NCI-H128 (cell line): ENCODE results near the gene CMPK1.
"Not testable (repeated sequence)": the region's sequence is repeated elsewhere in the genome, so short reads cannot be mapped to it uniquely, and the experiment has no call there.

Experiments used
- DNase-seq: peaks from one replicate; lab custom pipeline; 2025; ENCODE audit not compliant: unreplicated experiment; lab: John Stamatoyannopoulos, UW

CMPK1 gene

DNA sequence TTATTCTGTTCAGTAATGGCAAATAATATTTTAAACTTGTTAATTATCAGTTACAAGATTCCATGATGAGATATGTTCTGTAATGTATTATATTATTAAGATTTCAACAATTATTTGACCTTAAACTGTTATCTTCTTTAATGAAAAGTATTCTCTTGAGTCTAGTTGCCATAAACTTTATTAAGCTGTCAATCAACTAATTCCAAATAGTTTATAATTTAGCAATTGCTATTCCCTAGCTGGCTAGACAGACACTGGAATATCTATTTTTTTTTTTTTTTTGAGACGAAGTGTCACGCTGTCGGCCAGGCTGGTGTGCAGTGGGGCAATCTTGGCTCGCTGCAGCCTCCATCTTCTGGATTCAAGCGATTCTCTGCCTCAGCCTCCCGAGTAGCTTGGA is 3.8 kb downstream of the CMPK1 start:
- DNase-seq, result no peak

DNA sequence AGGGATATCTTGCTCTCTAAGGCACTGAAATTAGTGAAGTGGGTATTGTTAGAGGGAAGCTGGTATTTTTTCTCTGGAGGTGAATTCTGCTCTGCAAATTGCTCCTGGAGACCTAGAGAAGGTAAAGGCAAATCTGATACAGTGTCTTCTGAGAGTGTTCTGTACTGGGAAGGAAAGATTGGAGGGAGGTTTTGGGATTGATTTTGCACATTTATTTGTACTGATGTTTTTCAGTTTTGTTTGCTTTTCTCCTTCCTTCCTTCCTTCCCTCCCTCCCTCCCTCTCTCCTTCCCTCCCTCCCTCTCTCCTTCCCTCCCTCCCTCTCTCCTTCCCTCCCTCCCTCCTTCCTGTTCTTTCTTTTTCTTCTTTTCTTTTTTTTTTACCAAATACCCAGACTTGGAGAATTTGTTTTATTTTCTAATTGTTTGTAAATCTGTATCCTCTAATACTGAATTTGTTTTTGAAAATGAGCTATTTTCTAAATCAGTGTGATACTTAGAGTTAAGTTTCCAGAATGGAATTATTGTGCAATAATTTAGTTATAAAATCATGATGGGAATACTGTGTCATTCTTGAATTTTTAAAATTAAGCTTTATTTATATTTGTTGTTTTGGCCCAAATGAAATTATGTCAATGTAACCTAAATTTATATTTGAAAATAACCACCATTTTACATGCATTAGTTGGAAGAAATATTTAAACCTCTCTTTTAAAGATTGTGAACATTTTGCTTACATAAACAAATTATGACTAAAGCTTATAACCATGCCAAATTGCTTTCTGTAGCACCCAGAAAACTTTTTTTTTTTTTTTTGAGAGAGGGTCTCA is 4.9 kb downstream of the CMPK1 start:
- no peak for DNase-seq

DNA sequence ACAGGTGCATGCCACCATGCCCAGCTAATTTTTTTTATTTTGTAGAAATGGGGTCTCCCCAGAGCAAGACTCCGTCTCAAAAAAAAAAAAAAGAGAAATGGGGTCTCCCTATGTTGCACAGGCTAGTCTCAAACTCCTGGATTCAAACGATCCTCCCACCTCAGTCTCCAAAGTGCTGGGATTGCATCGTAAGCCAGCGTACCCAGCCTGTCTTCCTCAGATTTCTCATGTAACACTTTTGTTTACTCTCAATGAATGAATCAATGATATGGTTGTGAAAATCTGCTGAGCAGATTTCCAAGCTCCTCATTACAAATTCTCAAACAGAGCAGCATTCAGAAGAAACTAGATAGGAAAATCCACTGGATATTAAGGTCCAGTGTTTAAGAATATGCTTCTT is 6.6 kb downstream of the CMPK1 start:
- no peak for DNase-seq

DNA sequence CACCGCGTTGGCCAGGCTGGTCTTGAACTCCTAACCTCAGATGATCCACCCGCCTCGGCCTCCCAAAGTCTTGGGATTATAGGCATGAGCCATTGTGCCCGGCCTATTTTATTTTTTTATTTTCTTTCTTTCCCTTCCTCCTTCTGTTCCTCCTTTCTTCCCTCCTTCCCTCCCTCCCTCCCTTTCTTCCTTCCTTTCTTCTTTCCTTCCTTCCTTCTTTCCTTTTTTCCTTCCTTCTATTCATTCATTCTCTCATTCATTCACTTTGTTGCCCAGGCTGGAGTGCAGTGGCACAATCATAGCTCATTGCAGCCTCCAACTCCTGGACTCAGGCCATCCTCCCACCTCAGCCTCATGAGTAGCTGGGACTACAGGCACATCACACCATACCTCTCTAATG is 13.4 kb downstream of the CMPK1 start:
- not testable (repeated sequence) for DNase-seq

DNA sequence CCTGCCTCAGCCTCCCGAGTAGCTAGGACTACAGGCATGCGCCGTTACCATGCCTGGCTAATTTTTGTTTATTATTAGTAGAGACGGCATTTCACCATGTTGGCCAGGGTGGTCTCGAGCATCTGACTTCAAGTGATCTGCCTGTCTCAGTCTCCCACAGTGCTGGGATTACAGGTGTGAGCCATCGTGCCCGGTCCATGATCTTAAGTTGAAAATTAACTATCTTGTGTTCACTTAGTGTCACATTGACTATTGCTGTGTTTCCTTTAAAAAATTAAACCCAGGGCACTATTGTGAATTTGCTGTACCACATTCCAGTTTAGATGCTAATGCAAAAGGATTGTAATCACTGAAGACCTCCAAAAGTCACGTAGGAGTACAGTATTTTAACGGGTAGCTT is 14.1 kb downstream of the CMPK1 start:
- no peak for DNase-seq

DNA sequence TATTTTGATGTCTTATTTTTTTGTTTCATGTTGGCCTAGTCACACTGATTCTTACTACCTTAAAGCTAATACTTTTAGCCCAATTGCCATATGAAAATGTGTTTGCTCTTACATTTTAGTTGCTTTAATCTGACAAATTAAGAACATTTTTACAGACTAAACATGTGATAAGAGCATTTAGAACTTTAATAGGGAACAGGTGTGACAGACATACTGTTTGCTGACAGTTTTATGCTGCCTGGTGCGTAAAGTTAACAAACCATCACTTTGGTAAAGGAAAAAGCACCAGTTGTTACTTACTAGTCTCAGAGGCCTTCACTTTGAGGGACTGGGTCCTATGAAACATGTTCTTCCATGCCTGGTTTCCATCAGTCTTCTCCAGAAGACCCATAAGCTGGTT is 14.7 kb downstream of the CMPK1 start:
- DNase-seq, result no peak

DNA sequence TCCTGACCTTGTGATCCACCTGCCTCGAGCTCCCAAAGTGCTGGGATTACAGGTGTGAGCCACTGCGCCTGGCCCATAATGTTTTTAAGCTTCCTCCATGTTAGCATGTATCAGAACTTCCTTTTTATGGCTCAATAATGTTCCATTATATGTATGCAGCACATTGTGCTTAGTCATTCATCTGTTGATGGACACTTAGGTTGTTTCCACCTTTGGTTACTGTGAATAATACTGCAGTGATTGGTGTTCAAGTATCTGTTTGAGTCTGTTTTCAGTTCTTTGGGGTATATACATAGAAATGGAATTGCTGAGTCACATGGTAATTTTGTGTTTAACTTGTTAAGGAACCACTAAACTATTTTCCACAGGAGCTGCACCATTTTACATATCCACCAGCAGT is 17.7 kb downstream of the CMPK1 start:
- no peak for DNase-seq

DNA sequence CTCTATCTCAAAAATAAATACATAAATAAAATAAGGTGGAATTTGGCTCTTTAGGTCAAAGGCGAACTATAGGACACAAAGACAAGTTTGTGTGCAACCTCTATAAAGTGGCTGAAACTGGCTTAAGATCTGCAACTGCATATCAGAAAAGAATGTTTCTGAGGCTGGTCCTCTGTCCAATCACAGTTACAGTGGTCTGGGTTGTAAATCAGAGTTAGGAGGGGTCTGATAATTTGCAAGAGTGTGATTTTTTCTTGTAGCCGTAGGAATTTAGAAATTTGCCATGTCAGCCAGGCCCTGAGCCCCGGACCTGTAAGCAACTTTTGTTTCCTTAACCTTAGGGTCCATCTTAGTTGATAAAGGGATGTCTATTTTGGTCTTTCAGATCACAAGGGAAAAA is 27.8 kb downstream of the CMPK1 start:
- DNase-seq, result no peak

DNA sequence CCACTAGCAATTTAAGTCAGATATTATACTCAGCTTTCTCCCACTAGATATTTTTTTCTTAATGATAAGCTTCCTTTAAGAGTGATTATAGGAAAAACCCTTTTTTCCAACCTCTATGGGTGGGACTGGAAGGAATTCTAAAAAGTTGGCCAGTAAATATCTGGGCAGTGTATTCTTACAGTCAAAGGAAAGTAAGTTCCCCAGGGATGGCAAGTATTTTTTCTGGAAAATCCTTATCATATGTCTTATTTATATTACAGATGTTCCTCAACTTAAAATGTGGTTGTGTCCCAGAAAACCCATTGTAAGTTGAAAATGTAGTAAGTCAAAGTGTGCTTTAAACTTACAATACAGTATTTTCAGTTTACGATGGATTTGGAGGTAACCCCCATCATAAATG is 29.2 kb downstream of the CMPK1 start:
- no peak for DNase-seq

DNA sequence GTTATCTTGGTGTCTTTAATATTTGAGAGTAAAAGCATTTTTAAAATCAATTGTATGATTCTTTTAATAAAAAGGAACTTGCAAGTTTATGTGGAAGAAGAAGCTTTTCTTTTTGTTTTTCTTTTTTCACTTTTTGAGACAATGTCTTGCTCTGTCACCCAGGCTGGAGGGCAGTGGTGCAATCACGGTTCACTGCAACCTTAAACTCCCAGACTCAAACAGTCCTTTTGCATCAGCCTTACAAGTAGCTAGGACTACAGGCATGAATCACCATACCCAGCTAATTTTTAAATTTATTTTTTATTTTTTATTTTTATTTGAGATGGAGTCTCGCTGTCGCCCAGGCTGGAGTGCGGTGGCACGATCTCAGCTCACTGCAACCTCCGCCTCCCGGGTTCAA is 34.1 kb downstream of the CMPK1 start:
- no peak for DNase-seq

DNA sequence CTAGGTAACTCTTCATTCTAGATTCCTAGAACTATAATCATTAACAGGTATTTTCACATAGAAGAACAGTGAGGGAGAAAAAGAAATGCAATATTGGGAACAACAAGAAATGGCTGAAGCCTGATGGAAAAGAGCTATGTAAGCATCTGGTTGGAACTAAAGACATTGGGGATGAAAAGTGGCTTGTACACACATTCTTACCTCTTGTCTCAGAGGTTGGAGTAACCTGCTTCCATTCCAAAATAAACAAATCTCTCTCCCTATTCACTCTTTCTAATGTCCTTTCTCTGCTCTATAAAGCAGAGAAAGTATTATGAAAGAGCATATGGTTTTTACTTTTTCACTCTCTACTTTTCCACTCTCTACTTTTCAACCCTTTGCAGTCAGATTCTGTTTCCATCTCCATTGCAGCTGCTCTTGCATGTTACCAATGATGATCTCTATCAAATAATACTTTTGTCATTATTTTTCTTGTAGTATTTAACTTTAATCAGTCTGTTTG is 37.5 kb downstream of the CMPK1 start:
- no peak for DNase-seq

DNA sequence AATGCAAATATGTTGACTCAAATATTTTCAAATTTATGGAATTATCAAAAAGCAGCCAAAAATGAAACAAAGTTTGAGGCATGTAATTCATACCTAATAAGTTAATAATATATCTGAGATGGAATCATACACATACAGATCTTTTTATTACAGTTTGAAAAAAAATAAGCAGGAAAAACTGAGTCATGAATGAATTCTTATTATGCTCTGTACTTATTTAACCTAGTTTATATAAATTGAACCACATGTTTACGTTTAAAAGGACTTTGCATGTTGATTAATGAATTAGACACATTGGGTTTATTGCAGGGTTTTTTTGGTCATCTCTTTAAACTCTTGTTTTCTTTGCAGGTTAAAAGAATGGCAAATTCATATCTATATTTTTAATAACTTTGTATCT is 40.9 kb downstream of the CMPK1 start:
- no peak for DNase-seq

DNA sequence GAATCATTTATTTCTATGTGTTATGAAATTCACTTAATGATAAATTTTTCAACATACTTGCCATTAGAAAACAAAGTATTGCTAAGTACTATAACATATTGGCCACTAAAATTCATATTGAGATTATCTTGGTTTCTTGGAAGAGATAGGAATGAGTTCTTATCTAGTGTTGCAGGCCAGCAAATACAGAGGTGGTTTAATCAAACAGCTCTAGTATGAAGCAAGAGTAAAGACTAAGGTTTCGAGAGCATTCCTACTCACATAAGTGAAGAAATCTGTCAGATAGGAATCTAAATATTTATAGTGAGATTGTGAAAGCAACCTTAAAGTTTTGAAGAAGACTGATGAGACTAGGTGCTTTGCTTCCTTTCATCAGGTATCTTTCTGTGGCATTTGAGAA is 44.6 kb downstream of the CMPK1 start:
- no peak for DNase-seq

DNA sequence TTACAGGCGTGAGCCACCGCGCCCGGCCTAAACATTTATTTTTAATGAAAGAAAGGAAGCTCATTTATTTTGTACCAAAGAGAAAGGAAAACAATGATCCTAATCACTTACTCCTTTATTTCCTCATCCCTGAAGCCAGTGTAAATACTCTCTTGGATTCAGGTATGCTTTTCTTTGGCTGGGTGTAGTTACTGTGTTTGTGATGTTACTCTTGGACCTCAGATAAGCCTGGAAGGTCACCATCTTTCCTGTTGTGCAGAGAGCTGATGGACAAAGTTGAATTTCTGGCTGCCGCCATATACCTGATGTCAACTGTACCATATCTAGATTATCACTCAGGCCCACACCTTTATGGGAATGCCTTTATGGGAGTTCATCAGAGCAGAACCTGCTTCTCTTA is 47.1 kb downstream of the CMPK1 start:
- no peak for DNase-seq

DNA sequence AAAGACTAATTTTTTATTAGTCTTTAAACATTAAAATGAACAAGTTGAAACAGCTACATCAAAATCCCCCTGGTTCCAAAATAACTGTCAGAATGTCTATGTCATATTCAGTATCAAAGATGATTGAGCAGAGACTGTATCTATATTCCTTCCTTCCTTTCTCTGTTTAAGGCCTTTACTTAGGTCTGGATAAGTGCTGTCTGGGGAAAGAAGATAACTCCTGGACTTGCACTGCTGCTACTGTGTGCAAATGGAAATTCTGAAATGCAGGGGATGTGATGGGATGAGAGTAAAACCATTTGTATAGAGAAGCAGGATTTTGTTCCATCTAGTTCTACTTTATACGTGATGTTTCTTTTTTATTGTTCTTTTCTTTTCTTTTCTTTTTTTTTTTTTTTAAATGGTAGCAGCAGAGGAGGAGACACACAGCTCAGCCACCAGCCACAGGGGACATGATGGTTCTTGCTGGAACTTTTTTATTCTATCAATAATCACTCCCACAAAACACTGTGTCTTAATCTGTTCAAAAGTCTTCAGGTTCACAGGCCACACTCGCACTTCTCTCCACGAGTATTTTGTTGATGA is 48.9 kb downstream of the CMPK1 start:
- DNase-seq, result no peak

DNA sequence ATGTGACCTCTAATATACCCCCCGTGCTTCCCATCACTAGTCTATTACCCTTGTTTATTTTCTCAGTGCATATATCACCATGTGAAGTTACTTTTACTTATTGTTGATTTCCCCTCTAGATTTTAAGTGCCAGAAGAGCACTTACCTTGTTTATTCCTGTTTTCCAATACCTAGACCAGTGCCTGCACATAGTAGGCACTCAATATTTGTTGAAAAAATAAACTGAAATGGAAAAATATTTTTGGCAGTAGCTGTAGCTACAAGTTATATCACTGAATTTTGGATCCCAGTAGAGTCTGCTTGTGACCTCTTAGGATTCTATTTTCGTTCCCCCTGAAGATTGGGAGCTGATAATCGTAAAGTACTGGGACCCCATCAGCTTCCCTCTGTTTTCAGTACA is 50.5 kb downstream of the CMPK1 start:
- no peak for DNase-seq

DNA sequence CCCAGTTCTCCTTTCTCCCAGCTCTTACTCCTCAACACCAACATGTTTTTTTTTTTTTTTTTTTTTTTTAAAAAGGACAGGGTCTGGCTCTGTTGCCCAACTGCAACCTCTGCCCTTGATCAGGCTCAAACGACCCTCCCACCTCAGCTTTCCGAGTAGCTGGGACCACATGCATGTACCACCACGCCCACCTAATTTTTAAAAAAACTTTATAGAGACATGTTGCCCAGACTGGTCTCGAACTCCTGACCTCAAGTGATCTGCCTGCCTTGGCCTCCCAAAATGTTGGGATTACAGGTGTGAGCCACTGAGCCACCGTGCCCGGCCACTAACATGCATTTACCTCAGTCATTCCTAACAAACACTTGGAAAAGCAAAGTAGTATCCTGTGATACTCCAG is 51.4 kb downstream of the CMPK1 start:
- DNase-seq, result no peak

DNA sequence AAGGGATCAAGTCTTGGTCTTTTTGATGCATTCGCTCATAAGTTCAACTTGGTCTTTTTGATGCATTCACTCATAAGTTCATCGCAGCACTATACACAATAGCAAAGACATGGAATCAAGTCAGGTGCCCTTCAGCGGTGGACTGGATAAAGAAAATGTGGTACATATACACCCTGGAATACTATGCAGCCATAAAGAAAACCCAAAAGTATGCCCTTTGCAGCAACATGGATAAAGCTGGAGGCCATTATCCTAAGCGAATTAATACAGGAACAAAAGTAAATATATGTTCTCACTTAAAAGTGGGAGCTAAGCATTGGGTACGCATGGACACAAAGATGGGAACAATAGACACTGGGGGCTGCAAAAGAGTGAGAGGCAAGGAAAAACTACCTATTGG is 52.7 kb downstream of the CMPK1 start:
- DNase-seq, result no peak

DNA sequence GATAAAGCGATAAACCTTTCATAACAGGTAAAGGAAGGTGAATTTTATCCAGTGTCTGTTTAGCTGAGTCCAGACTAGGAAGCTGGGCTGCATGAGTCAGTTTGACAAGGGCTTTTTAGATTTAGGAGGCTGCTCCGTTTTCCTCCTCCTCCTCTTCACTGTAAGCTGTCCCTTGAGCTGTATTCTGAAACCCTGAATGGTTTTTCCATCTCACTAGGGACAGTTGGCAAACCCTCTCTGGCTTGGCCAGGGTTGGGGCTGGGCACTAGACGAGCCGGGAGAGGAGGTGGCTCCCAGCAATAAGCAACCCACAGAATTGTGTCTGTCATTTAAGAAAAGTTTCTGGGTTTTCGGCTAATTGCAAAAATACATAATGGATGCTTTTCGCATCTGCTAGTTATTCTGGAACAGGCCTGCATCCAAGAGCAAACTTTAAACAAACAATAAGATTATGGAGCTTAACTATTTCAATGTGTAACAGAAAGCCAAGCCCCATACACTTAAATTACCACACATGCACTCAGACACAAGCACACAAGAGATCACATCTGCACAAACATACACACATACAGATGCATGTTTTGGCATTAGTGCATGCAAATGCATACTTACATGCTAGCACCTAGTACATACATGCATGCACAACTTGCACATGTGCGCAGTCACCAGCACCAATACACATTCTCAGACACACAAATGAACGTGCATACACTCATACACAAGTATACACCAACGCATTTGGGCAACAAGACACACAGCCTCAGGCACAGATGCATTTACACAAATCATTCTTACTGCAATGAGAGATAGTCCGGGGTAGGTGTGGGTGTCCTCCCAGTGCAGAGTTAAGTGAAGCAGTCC is 54.7 kb downstream of the CMPK1 start:
- DNase-seq, result no peak

DNA sequence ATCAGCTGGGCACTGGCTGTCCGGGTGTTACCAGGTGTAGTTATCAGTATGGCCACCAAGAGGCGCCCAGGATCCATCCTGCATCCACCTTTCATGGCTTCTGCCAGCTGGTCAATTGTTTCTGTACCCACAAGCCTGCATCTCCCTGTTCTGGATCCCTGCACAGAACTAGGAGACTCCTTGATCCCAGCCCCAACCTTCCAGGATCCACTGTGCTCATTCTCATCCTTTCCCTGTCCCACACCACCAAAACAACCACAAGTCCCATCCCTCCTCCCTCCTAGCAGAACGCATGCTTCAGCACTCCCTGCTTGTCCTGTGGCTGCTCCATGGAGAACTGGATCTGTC is 55.3 kb downstream of the CMPK1 start:
- DNase-seq, result peak; percentile 19

DNA sequence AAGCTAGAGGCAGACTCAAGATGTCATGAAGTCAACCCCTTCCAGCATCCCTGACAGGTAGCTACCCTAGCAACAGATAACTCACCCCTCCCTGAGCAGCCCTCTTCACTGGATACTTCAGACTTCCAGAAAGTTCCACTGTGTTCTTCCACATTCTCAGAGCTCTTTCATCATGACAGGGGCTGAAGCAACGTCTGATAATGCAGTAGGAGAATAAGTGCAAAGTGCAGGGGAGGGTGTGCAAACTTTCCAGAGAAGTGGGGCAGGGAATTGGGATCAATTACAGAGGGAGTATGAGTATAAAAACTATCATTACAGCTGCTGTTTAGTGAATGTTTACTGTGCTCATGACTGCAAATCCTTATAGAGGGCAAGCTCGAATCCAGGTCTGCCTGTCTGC is 56.1 kb downstream of the CMPK1 start:
- no peak for DNase-seq

DNA sequence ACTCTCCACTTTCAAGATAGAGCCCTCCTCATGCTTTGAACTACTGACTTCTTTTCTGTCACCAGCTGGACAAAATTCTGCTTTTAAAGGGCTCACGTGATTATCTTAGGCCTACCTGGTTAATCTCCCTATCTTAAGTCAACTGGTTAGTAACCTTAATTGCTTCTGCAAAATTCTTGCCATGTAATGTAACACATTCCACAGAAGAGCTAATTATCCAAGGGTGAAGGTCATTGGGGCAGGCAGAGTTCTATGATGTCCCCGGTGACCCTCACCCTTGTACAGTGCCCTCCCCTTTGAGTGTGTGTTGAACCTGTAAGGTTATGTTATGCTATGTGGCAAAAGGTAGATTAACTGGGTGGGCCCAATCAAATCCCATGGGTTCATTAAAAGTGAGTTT is 57.3 kb downstream of the CMPK1 start:
- no peak for DNase-seq
